Activated CD8-positive, alpha-beta memory T cell treated with anti-CD3 and anti-CD28 coated beads, Interleukin-2, amount 50 U/mL, for 24 hours (primary cell): ENCODE data around the gene COMMD1.
"Not testable (repeated sequence)": the region's sequence is repeated elsewhere in the genome, so short reads cannot be mapped to it uniquely, and the experiment has no call there.

Source experiments
- DNase-seq: peaks from one replicate; pipeline ENCODE4 v3.0.0-alpha.2; 2020; ENCODE audit errors: extremely low read depth

The COMMD1 gene

GRCh38 chr2:62030902-62031301 is 125.4 kb downstream of the COMMD1 start:
- no peak for DNase-seq

GRCh38 chr2:62032096-62032495 is 126.6 kb downstream of the COMMD1 start:
- DNase-seq = no peak

GRCh38 chr2:62034715-62035114 is 129.2 kb downstream of the COMMD1 start:
- no peak for DNase-seq

GRCh38 chr2:62036229-62036628 is 130.8 kb downstream of the COMMD1 start:
- no peak for DNase-seq

GRCh38 chr2:62036761-62037250 is 131.3 kb downstream of the COMMD1 start:
- no peak for DNase-seq

- no peak for DNase-seq
These were observed 133.7 kb downstream of the COMMD1 start for GRCh38 chr2:62038975-62039771.

GRCh38 chr2:62040926-62041325 is 135.5 kb downstream of the COMMD1 start:
- no peak for DNase-seq

GRCh38 chr2:62041701-62042385 is 136.4 kb downstream of the COMMD1 start:
- DNase-seq = not testable (repeated sequence)

GRCh38 chr2:62042400-62042799 is 136.9 kb downstream of the COMMD1 start:
- no peak for DNase-seq

GRCh38 chr2:62042944-62043343 is 137.5 kb downstream of the COMMD1 start:
- DNase-seq = no peak

- DNase-seq = no peak
These were observed 139.6 kb downstream of the COMMD1 start for GRCh38 chr2:62045017-62045543.

- no peak for DNase-seq
These were observed 140.7 kb downstream of the COMMD1 start for GRCh38 chr2:62046141-62046540.

GRCh38 chr2:62050456-62051045 is 145.1 kb downstream of the COMMD1 start:
- no peak for DNase-seq

- DNase-seq = no peak
These were observed 148.7 kb downstream of the COMMD1 start for GRCh38 chr2:62054029-62054791.

- DNase-seq = no peak
These were observed 149.5 kb downstream of the COMMD1 start for GRCh38 chr2:62054916-62055450.

GRCh38 chr2:62055724-62056336 is 150.4 kb downstream of the COMMD1 start:
- DNase-seq = no peak

GRCh38 chr2:62056341-62056740 is 150.9 kb downstream of the COMMD1 start:
- no peak for DNase-seq

- no peak for DNase-seq
These were observed 159.8 kb downstream of the COMMD1 start for GRCh38 chr2:62065243-62065642.

- DNase-seq = no peak
These were observed 165.7 kb downstream of the COMMD1 start for GRCh38 chr2:62071126-62071598.

- no peak for DNase-seq
These were observed 166.5 kb downstream of the COMMD1 start for GRCh38 chr2:62071760-62072680.
